ENCODE measurements around the gene TAF1D. TPM values are rescaled to one million over a fixed set of nuclear protein-coding genes. Genes with fewer than 3 reads are reported as not detected.
"Not testable (repeated sequence)": the region's sequence is repeated elsewhere in the genome, so short reads cannot be mapped to it uniquely, and the experiment has no call there.

Gene TAF1D
- total RNA-seq, 1 donor from 2014 or later = 131 TPM

DNA sequence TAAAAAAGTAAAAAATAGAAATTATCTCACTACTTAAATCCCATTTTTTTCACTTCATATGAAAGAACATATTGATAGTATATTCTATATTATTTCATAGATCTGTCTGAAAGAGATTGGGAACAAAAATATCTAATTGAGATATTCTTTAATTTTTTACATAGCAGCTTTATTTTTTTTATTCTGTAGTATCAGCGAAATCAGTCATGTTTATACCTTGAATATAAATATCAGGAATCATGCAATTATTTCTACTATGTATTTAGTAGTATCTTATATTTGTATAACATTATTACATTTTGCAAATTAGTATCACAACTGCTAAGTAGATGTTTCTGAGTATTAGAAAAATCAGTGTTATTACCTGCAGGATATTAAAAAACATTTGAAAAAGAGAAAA is 20.6 kb upstream of the TAF1D start:
- TF ChIP-seq, protein P1, sequence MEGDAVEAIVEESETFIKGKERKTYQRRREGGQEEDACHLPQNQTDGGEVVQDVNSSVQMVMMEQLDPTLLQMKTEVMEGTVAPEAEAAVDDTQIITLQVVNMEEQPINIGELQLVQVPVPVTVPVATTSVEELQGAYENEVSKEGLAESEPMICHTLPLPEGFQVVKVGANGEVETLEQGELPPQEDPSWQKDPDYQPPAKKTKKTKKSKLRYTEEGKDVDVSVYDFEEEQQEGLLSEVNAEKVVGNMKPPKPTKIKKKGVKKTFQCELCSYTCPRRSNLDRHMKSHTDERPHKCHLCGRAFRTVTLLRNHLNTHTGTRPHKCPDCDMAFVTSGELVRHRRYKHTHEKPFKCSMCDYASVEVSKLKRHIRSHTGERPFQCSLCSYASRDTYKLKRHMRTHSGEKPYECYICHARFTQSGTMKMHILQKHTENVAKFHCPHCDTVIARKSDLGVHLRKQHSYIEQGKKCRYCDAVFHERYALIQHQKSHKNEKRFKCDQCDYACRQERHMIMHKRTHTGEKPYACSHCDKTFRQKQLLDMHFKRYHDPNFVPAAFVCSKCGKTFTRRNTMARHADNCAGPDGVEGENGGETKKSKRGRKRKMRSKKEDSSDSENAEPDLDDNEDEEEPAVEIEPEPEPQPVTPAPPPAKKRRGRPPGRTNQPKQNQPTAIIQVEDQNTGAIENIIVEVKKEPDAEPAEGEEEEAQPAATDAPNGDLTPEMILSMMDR (IDR thresholded peaks at IDR 0.05; ENCODE audit: unreplicated experiment) = no peak
- Mint-ChIP-seq H3K4me1 (ENCODE audit: unreplicated experiment) (no peaks in the 10 kb centered on the region), H3K27ac (ENCODE audit: unreplicated experiment) (no peak overlapping the region), H3K9me3 (ENCODE audit: unreplicated experiment) (no peaks in the 10 kb centered on the region), H3K27me3 (ENCODE audit: unreplicated experiment) (no peaks in the 10 kb centered on the region), H3K4me3 (ENCODE audit: unreplicated experiment) (no peak overlapping the region), H3K36me3 (ENCODE audit: low read depth, unreplicated experiment) (peaks cover 20% of the 10 kb centered on the region)
- DNase-seq (ENCODE audit: low spot score) = no peak

DNA sequence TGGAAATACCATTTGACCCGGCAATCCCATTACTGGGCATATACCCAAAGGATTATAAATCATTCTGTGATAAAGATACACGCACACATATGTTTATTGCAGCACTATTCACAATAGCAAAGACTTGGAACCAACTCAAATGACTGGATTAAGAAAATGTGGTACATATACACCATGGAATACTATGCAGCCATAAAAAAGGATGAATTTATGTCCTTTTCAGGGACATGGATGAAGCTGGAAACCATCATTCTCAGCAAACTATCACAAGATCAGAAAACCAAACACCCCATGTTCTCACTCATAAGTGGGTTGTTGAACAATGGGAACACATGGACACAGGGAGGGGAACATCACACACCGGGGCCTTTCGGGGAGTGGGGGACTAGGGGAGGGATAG is 17.8 kb upstream of the TAF1D start:
- not testable (repeated sequence) for H3K9me3 Mint-ChIP-seq (ENCODE audit: unreplicated experiment); H3K27ac Mint-ChIP-seq (ENCODE audit: unreplicated experiment); H3K27me3 Mint-ChIP-seq (ENCODE audit: unreplicated experiment); DNase-seq (ENCODE audit: low spot score); H3K4me1 Mint-ChIP-seq (ENCODE audit: unreplicated experiment)
- peaks cover 17% of the 10 kb centered on the region for H3K36me3 Mint-ChIP-seq (ENCODE audit: low read depth, unreplicated experiment)
- H3K4me3 Mint-ChIP-seq (ENCODE audit: unreplicated experiment) = peak overlapping the region; percentile 31

GRCh38 chr11:93757924-93758865 is 16.9 kb upstream of the TAF1D start:
- no peaks in the 10 kb centered on the region for H3K9me3 Mint-ChIP-seq (ENCODE audit: unreplicated experiment)
- no peak overlapping the region for H3K4me3 Mint-ChIP-seq (ENCODE audit: unreplicated experiment)
- no peak for DNase-seq (ENCODE audit: low spot score)
- no peak overlapping the region for H3K27ac Mint-ChIP-seq (ENCODE audit: unreplicated experiment)
- H3K36me3 Mint-ChIP-seq (ENCODE audit: low read depth, unreplicated experiment) = peaks cover 17% of the 10 kb centered on the region
- no peaks in the 10 kb centered on the region for H3K4me1 Mint-ChIP-seq (ENCODE audit: unreplicated experiment)
- H3K27me3 Mint-ChIP-seq (ENCODE audit: unreplicated experiment) = no peaks in the 10 kb centered on the region
- TF ChIP-seq, protein P1 (IDR thresholded peaks at IDR 0.05; ENCODE audit: unreplicated experiment) = no peak

GRCh38 chr11:93757301-93757700 is 16.0 kb upstream of the TAF1D start:
- TF ChIP-seq, protein P1 (IDR thresholded peaks at IDR 0.05; ENCODE audit: unreplicated experiment) = no peak
- Mint-ChIP-seq H3K27me3 (ENCODE audit: unreplicated experiment) (no peaks in the 10 kb centered on the region), H3K9me3 (ENCODE audit: unreplicated experiment) (no peaks in the 10 kb centered on the region), H3K27ac (ENCODE audit: unreplicated experiment) (no peak overlapping the region), H3K4me3 (ENCODE audit: unreplicated experiment) (no peak overlapping the region), H3K4me1 (ENCODE audit: unreplicated experiment) (peaks cover 2% of the 10 kb centered on the region), H3K36me3 (ENCODE audit: low read depth, unreplicated experiment) (peaks cover 19% of the 10 kb centered on the region)
- no peak for DNase-seq (ENCODE audit: low spot score)

- Mint-ChIP-seq H3K27ac (ENCODE audit: unreplicated experiment) (no peak overlapping the region), H3K4me1 (ENCODE audit: unreplicated experiment) (peaks cover 3% of the 10 kb centered on the region), H3K27me3 (ENCODE audit: unreplicated experiment) (no peaks in the 10 kb centered on the region), H3K36me3 (ENCODE audit: low read depth, unreplicated experiment) (peaks cover 22% of the 10 kb centered on the region), H3K4me3 (ENCODE audit: unreplicated experiment) (no peak overlapping the region), H3K9me3 (ENCODE audit: unreplicated experiment) (no peaks in the 10 kb centered on the region)
- DNase-seq (ENCODE audit: low spot score) = no peak
- TF ChIP-seq, protein P1 (IDR thresholded peaks at IDR 0.05; ENCODE audit: unreplicated experiment) = no peak
Measured at GRCh38 chr11:93756748-93757147, 15.5 kb upstream of the TAF1D start.
